SK-N-MC (cell line): ENCODE measurements around the gene RPAIN.
"Not testable (repeated sequence)": the region's sequence is repeated elsewhere in the genome, so short reads cannot be mapped to it uniquely, and the experiment has no call there.

ENCODE experiments used
- DNase-seq: peaks from one replicate; pipeline ENCODE4 v3.0.0-alpha.2; 2011; ENCODE audit warnings: low read depth, low spot score
- H3K27ac ChIP-seq: fragments of 200-600 bp; sonication (generic); 2 replicates; pipeline ENCODE4 v1.5.1; 2016; ENCODE audit warnings: mixed run types
- H3K36me3 ChIP-seq: fragments of 200-600 bp; sonication (generic); 2 replicates; pipeline ENCODE4 v1.6.1; 2017; ENCODE audit warnings: antibody characterized with exemption, low read length, mixed read lengths; ENCODE audit not compliant: insufficient read depth
- H3K4me3 ChIP-seq: fragments of 200-600 bp; sonication (generic); 2 replicates; pipeline ENCODE4 v1.5.1; 2016
- H3K9ac ChIP-seq: fragments of 200-600 bp; sonication (generic); 2 replicates; pipeline ENCODE4 v1.8.0; 2017; ENCODE audit warnings: mixed run types, mixed read lengths; ENCODE audit not compliant: insufficient read length
- H3K9me3 ChIP-seq: fragments of 200-600 bp; sonication (generic); 2 replicates; pipeline ENCODE4 v1.6.1; 2017; ENCODE audit warnings: low read depth, mild to moderate bottlenecking, antibody characterized with exemption, low read length, moderate library complexity, mixed read lengths
- EZH2 ChIP-seq: fragments of 200-600 bp; sonication (generic); IDR thresholded peaks from one replicate; pipeline ENCODE4 v1.6.1; 2017; ENCODE audit warnings: antibody characterized with exemption
- FOXP2 ChIP-seq: optimal IDR thresholded peaks from 2 replicates; pipeline ENCODE3; 2011; ENCODE audit warnings: mild to moderate bottlenecking, moderate library complexity; ENCODE audit not compliant: insufficient read depth; ENCODE audit errors: extremely low read length, control extremely low read depth
- POLR2AphosphoS5 ChIP-seq: IDR thresholded peaks from 2 replicates; pipeline ENCODE4 v1.6.1; 2012; ENCODE audit warnings: mild to moderate bottlenecking, low read depth, low read length, borderline replicate concordance

Gene RPAIN

GRCh38 chr17:5419356-5419958 lies 525 bp upstream of the RPAIN start, which contains the start of gene NUP88:
TSS of gene NUP88 (minus strand) at chr17:5419662. CDS start at chr17:5419650, 12 bp downstream.
- H3K36me3 ChIP-seq, result peaks cover 55% of the 10 kb centered on the region
- H3K27ac ChIP-seq, result peak within 1 kb of the TSS; percentile 48; the same call in 1 of the 2 replicates
- H3K4me3 ChIP-seq, result peak within 1 kb of the TSS; percentile 83
- peak within 1 kb of the TSS; percentile 94 for H3K9ac ChIP-seq
- DNase-seq, result peak; percentile 79
- H3K9me3 ChIP-seq, result no peaks in the 10 kb centered on the region
- TF ChIP-seq POLR2AphosphoS5, result peak; percentile 71
- TF ChIP-seq FOXP2, result no peak
- no peak for TF ChIP-seq EZH2

DNA sequence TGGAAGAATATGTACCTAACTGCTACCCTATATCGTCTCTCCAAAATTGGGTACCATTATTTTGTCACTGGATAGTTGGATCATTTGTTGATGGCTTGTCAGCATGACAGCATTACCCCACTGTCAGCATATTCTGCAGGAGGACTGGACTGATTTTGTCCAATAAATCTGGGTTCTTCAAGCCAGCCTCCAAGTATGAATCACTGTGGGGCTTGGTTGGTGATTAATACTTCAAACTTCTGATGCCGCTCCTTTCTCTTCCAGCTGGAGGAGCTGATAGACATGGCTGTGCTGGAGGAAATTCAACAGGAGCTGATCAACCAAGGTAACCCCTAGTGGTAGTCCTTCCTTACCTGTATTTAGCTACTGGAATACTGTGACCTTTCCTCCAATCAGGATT lies 2.5 kb downstream of the RPAIN start:
- no peak for TF ChIP-seq FOXP2
- TF ChIP-seq POLR2AphosphoS5, result no peak
- no peak for TF ChIP-seq EZH2
- peaks cover 61% of the 10 kb centered on the region for H3K36me3 ChIP-seq
- DNase-seq, result no peak

GRCh38 chr17:5424909-5425308 lies 4.9 kb downstream of the RPAIN start:
- Histone ChIP-seq H3K9me3 (no peaks in the 10 kb centered on the region), H3K9ac (no peak overlapping the region), H3K27ac (peak overlapping the region; percentile 40; the same call in 1 of the 2 replicates), H3K4me3 (no peak overlapping the region), H3K36me3 (peaks cover 82% of the 10 kb centered on the region)
- DNase-seq, result no peak
- TF ChIP-seq POLR2AphosphoS5 (no peak), EZH2 (no peak), FOXP2 (no peak)

More for the DNA sequence above, 2.5 kb downstream of the RPAIN start:
- no peak overlapping the region for H3K4me3 ChIP-seq
- H3K9me3 ChIP-seq, result no peaks in the 10 kb centered on the region
- H3K27ac ChIP-seq, result no peak overlapping the region
- H3K9ac ChIP-seq, result no peak overlapping the region

DNA sequence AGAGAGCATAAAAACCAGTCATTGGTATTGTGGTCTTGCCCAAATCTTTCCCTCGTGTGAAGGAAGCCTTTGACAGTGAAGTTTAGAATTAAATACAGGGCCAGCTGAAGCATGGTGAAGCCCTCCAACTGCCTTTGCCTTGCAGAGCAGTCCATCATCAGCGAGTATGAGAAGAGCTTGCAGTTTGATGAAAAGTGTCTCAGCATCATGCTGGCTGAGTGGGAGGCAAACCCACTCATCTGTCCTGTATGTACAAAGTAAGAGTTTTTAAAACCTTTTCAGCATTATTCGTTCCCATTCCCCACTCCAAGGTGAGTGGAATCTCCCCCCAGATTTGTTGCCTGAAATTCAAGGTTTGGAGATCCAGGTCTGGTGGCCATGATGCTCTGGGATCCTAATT lies 5.8 kb downstream of the RPAIN start:
- Histone ChIP-seq H3K36me3 (peaks cover 88% of the 10 kb centered on the region), H3K9ac (no peak overlapping the region), H3K4me3 (no peak overlapping the region), H3K27ac (no peak overlapping the region), H3K9me3 (no peaks in the 10 kb centered on the region)
- no peak for TF ChIP-seq POLR2AphosphoS5
- no peak for TF ChIP-seq FOXP2
- no peak for TF ChIP-seq EZH2
- no peak for DNase-seq

DNA sequence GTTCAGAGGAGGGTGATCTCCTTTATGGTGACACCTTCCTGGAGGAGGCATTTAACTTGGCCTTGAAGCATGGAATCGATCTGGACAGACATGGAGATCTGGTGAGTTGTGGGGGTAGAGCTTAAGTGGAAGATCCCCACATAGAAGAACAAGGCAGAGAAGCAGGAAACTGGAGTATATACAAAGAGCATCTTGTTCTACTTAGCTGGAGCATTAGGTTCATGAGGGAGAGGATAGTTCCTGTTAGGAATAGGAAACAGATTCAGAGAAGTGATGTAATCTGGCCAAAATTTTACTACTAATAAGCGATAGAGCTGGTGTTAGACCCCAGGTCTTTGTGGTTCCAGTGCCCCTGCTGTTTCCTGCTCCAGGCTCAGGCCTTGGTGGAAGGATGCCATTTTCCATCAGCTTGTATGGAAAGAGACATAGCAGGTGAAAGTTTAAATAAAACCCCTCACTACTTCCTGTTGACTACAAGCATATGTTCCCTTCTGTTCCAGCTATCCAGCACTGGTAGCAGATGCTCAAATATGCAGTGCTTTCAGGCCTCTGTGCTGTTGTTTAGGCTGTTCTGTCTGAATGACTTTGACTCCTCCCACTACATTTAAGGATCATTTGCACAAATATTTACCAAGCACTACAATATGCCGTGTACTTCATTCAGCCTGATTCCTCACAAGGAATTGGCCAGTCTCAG lies 9.4 kb downstream of the RPAIN start:
- TF ChIP-seq POLR2AphosphoS5 (no peak), EZH2 (no peak)

GRCh38 chr17:5430413-5430999 lies 10.5 kb downstream of the RPAIN start:
- DNase-seq, result no peak
- TF ChIP-seq POLR2AphosphoS5, result no peak
- no peak for TF ChIP-seq EZH2
- no peak for TF ChIP-seq FOXP2

More for the DNA sequence above, 9.4 kb downstream of the RPAIN start:
- DNase-seq, result no peak
- Histone ChIP-seq H3K27ac (peak overlapping the region; percentile 48), H3K4me3 (no peak overlapping the region), H3K9me3 (no peaks in the 10 kb centered on the region), H3K36me3 (peaks cover 92% of the 10 kb centered on the region), H3K9ac (no peak overlapping the region)

GRCh38 chr17:5431234-5431633 lies 11.3 kb downstream of the RPAIN start:
- not testable (repeated sequence) for DNase-seq

More at GRCh38 chr17:5430413-5430999, 10.5 kb downstream of the RPAIN start:
- Histone ChIP-seq H3K9ac (no peak overlapping the region), H3K9me3 (no peaks in the 10 kb centered on the region), H3K36me3 (peaks cover 90% of the 10 kb centered on the region), H3K4me3 (no peak overlapping the region), H3K27ac (no peak overlapping the region)

DNA sequence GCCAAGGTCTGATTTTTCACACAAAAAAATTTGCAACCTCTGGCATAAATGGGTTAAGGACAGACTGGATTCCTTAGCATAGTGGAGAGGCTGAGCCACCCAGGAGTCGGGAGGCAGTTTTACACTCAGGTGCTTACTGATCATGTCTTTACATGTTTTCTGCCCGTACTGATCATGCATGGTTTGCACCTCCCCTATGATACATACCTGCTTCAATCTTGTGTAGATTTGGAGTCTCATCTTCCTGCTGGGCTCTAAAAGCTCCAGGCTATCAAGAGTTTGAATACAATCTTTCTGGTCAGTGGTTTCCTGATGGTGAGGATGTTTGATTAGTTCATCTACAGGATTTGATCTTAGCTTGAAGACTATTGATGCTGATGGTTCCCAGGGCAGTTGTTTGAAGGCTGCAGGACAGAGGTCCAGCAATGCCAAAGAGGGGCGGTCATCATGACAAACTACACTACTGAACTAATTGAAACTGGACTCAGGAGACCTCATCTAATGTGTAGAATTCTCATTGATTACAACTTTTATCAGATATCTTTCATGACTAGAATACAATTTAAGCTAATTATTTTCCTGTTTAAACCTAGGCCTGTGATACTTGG lies 12.1 kb downstream of the RPAIN start:
- DNase-seq, result no peak
- TF ChIP-seq FOXP2, result no peak
- TF ChIP-seq EZH2, result no peak
- TF ChIP-seq POLR2AphosphoS5, result no peak
- Histone ChIP-seq H3K9me3 (no peaks in the 10 kb centered on the region), H3K4me3 (no peak overlapping the region), H3K27ac (peak overlapping the region; percentile 4; the same call in 1 of the 2 replicates), H3K9ac (no peak overlapping the region), H3K36me3 (peaks cover 90% of the 10 kb centered on the region)

More at GRCh38 chr17:5431234-5431633, 11.3 kb downstream of the RPAIN start:
- H3K9me3 ChIP-seq, H3K27ac ChIP-seq, H3K4me3 ChIP-seq, H3K9ac ChIP-seq: not testable (repeated sequence)
- peaks cover 89% of the 10 kb centered on the region for H3K36me3 ChIP-seq
